HG02678 (cell line): ENCODE results near the gene TNFRSF11A.

Experiments
- ATAC-seq: cut with Tn5 transposase; IDR thresholded peaks from one replicate; pipeline ENCODE4 v1.9.1; 2021; ENCODE audit warnings: mild to moderate bottlenecking, moderate library complexity; ENCODE audit not compliant: unreplicated experiment

Gene TNFRSF11A

DNA sequence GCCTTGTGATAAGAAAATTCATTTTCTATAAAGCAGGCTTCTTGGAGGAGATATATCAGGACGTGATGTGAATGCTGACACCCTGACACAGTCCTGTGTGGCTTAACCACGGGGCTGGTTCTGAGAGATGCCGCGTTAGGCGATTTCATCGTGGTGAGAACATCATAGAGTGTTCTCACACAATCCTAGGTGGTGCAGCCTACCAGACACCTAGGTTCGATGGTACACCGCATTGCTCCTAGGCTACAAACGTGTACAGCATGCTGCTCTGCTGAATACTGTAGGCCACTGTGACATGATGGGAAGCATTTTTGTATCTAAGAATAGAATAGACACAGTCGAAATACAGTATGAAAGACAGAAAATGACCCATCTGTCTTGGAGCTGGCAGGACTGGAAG is 82.5 kb downstream of the TNFRSF11A start:
- no peak for ATAC-seq

DNA sequence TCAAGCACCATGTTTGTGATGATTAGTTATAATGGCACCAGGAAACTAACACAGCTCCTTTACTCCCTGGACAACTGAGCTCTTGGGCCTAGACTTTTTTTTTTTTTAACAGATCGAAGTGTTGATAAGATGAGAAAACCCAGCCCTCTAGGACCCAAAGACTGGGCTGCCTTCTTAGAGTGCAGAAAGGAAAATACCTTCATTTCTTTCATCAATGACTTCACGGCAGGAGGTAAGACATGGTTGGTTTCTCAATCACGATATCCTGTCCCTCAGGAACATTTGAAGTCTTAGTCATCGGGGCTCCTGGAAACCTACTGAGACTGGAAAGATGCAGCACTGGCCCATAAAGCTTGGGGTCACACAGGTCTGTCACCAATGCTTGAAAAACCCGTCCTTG is 84.7 kb downstream of the TNFRSF11A start:
- no peak for ATAC-seq

DNA sequence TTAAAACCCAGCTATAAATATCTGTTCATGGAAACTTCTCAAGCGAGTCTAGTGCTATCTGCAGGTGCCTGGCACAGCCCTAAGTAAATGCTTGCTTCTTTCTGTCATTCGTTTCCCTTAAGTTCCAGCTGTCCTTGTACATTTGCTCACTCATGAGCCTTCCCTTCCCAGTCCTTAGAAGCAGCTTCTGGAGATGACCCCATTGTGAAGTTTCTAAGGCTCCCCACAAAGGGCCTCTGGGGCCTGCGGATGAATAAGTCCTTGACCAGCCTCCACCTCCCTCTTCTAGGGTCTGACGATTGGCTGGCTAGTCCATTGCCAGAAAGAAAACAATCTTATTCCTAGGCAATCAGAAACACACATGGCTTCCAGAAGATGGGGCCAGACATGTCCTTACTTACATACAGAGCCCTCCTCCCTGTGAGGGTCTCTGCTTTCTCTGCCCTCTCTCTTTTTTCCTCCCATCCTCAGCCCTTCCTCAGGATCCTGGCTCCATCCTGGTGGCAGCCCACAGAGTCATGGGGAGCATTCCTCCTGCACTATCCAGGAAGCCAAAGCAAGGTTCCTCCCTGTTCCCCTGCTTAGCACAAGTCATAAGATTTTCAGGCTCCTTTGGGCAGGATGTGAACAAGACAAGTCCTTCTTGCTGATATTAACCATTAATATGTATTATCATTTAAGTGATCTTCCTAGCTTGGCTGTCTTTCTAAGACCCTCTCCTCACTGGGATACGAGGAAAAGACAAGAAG is 87.3 kb downstream of the TNFRSF11A start:
- no peak for ATAC-seq

DNA sequence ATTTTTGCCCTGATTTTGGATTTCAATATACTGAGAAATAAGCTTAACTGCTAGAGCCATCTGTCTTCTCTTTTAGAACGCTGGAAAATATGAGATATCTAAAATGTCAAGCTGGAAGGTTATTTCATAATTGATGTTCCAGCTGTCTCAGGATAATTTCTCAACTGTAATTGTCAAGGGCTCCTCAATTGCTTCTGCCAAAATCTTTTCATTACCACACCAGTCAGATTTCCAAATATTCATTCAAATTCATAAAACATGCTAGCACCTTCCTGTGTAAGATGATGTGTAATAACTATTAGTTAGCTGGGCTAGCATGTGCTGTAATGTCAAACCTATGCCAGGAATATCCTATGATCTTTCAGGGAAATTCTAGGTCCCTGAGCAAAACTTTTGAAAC is 88.1 kb downstream of the TNFRSF11A start:
- ATAC-seq: no peak

DNA sequence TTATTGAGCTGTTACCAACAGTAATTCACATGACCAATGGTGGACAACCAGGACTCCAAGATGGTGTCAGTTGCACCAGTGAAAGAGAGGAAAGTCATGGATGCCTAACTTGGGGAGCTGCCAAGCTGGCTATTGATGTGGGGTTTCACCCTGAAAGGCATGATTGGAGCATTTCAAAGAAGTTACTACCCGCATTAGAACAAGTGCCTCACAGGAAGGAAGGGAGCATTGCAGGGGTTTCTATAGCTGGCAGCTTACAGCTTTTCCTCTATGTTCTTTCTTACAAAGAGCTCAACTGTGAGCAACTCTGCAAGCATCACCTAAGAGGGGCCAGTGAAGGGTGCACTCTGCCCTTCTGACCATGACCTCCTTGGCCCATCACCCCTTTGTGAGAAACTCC is 93.1 kb downstream of the TNFRSF11A start:
- ATAC-seq: no peak

DNA sequence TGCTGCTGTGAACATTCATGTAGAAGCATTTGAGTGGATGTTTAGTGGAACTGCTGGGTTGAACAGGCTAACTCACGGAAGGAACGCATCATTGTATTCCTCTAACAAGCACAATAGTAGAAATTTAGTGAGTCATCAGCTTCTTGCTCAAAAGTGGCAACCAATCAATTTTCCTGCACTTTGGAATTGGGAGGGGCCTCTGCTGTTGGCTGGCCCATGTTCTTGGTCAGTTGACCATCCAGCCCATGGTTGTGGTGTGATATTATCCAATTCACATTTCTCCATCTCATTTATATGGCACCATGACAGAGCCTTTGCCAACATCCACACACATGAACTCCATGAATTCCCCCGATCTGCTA is 95.0 kb downstream of the TNFRSF11A start:
- no peak for ATAC-seq

DNA sequence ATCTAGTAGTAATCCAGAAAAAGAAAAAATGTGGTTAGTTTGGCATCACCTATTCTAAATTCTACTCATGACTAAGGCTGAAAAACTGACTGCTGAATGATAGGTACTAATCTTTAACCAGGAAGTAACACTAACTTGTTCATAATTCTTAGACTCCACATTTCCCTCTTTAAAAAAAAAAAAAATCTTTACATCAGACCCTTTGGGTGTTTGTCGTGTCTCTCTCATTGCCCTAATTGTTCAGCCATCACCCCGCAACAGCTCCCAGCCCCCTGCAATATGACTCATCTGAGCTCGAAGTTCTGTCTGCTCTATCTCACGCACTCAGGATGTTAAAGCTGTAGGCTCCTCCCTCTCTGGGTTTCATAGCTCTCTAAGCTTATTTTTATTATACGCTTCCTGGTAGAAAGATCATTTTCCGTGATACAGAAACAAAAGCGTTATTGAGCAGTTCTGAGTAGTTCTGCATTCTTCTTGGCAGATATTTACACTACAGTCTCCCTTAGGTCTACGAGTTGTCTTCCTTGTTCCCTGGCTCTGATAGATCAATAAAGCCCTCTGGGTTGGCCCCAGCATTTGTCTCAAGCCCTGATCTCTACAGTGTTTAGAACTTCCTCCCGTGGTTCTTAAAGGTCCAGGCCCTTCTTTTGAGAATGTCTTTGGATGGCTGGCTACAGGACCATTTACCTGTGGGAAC is 95.6 kb downstream of the TNFRSF11A start:
- ATAC-seq: peak; percentile 90

DNA sequence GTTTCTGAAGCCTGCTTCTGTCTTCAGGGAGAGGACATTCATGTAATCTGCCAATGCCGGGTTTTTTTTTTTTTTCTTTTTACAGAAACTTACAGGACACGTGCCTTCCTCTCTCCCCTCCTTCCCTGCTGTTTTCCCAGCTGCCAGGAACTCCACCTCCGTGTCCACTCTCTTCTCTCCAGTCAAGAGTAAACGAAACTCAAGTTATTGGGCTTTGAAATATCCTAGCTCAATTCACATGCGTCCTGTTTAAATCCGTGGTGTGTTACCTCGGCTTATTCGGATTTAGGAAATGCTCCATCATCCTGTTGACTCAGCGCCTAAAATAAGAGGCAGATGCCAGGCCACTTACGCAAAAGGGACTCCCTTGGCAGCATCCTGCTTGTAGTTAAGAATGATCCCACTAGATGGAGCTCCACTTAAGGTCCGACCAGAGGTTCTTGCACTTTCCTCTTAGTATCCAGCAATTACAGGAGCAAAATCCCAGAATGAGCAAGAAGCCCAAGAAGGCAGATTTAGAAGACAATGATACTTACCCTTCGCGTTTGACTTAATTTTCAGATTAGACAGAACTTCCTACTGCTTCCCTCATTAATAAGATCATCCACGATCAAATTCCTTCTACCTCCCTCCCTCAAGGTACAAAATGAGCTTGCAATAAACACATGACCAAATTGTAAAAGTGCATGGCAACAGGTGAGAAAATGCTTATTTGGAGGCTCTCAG is 100.5 kb downstream of the TNFRSF11A start:
- peak; percentile 54 for ATAC-seq

DNA sequence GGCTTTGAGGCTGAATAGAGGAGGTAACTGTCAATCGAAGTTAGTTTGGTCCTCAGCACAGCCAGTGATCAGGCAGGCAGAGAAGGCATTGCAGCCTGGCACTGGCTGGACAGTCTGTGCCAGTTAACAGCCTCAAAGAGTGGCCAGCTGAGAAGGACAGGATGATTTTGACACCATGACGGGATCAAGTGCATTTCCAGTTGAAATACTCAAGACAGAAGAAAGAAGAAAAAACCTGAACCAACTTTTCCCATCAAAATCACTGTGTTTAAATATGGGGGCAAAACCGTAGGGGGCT is 101.0 kb downstream of the TNFRSF11A start:
- no peak for ATAC-seq

DNA sequence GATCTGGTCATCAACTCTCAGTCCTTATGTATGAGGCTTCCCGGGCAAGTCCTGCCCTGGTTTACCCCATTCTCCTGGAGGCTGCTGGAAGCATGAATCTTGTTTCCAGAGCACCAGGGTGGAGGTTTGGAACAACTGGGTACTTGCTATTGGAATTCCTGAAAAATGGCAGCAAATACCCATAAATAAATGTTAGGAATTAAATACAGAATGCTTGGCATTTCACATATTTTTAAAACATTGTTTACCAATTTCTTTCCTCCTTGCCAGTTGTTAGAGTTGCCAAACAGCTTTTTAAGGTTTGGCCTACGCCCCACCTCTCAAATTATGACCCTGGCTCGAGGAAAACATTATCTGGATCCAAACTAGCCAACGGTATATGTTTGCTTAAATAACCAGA is 107.1 kb downstream of the TNFRSF11A start:
- ATAC-seq: no peak

DNA sequence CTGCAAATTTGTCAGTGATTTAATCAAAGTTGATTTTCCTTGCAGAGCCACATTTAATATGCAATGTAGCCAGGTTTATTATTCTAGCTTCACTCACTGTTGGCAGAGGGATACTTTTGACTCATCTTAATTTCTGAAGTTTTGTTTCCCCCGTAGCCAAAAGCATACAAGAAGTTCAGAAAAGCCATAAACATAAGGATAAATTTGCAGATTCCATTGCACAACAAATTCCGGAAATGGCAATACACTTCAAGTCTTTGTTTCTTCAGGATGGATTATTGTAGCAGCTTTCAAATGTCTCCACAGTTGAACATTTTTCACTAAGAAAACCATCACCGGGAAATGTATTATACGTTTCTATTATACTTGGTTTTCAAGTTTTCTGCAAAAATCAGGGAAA is 109.7 kb downstream of the TNFRSF11A start:
- no peak for ATAC-seq

DNA sequence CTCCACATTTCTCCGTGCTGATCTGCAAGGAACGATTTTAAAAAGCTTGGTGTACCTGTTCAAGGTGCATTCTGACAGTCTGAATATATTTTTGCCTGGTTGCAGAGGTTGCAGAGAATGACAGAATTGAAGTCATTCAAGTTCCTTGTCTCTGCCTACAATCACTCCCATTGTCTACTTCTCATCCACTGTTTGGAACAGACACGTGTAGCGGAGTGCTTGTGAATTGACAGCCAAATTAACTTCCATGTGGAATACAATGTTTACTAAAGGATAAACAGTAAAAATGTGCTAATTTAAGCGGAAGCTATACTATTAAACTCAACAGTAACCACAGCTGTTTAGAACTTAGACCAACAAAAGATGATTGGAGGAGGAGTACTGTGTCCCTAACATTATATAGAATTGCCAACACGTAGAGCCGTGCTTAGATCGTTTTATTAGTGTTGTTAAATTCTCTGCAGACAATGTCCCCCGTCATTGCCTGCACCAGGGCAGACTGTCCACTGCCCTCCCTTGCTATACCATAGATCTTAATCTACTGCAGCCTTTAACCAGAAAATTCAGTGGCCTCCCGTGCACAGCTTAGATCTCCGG is 110.4 kb downstream of the TNFRSF11A start:
- no peak for ATAC-seq

DNA sequence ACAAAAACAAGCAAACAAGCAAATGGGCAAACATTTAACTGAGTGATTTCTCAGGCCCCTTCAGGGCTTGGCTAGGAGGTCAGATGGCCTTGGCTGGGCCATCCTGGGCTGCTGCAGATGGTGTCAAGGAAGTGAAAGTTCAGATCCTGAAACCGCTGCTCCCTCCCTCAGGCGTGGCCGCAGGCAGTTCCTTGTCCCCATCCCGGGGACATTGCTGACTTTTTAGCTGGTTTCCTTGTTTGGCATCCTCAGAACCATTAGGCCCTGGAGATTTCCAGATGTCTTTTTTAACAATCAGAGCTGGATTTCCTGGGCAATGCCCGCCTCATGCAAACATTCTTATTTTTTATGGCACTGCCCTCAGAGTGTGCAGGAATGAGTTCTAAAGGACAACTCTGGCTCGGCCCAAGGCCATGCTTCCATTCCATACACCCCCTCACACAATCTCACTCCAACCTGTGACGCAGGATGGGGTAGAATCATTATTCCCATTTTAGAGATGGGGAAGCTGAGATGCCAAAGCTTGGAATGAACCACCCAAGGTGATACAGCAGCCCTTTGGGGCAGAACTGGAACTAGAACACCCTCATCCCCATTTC is 111.6 kb downstream of the TNFRSF11A start:
- ATAC-seq: no peak

DNA sequence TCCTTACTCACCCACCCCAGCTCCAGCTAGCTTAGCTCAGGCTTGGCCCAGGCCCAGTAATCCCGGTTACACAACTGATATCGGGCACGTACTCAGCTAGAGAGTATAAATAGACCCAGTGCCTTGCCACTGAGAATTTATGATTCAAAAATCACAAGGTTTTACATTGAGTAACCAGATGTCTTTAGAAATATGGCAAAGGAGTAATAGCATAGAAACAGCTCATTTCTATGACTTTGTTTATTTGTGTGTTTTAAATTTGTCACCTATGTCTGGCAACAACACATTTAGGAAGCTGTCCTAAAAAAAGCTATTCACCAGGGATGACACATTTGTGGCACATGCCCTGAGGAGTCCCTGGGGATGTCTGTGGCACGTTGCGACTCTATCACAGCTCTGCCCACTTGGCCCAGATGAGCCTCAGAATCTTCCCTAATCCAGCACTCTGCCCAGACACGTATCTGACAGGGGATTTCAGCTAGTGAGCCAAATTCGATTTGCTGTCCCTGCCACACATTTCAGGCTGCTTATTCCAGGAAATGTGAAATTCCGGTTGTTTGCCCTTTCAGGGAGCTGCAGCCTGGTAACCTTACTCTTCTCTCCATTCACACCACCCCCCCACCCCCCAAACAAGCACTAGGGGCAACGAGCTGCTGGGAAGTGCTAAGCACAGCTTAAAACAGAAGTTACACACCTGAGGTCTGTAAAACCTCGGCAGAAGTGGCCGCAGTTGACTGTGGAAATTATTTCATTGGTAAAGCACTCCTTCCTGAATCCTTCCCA is 112.3 kb downstream of the TNFRSF11A start:
- no peak for ATAC-seq

DNA sequence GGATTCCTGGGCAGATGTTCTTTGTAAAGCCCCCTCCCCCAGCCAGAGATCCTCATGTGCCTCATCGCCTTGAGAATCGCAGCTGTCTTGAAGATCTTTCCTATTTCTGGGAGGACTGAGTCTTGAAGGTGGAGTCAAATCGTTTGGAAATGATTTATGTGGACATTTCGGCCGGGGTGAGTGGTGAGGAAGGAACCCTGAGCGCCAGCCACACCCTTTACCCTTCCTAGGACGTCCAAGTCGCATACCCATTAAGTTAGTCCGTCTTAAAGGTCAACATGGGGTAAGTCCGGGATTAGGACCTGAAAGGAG is 112.9 kb downstream of the TNFRSF11A start:
- ATAC-seq: no peak

DNA sequence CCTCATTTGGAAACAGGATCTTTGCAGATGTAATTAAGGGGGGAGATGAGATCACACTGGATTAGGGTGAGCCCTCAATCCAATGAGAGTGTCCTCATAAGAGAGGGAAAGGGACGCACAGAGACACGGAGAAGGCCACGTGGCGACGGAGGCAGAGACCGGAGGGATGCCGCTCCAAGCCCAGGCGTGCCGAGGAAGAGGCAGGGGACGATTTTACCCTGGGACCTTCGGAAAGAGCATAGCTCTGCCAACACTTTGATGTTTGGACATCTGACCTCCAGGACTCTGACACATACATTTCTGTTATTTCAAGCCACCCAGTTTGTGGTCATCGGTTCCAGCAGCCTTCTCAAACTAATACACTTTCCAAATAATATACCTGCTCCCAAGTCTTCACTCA is 113.3 kb downstream of the TNFRSF11A start:
- no peak for ATAC-seq

DNA sequence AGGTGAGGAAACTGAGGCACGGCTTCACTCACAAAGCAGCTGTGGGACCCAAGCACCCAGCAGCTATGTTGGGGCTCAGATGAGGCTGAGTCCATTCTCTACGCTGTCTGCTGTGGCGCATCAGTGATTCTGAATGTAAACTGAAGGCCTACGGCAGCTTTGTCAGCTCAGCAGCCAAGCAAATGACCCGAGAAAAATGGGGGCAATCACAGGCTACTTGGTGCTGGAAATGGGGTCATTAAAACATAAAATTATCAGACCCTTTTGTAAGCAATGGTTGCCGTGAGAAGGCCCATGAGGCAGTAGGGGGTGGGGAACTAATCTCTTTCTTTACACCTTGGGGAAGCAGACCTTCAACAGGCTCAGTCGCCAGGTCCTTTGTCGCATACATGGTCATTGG is 113.8 kb downstream of the TNFRSF11A start:
- ATAC-seq: no peak
